Neural progenitor cell (in vitro differentiated cells): ENCODE results near the gene GPR152. TPM values are rescaled to one million over a fixed set of nuclear protein-coding genes. Genes with fewer than 3 reads are reported as not detected.

Source experiments
- DNase-seq: peaks from one replicate; pipeline ENCODE4 v3.0.0-alpha.2; 2016; ENCODE audit warnings: low spot score
- H2AFZ ChIP-seq: fragments of 200-600 bp; sonication (generic); replicated peaks from 2 replicates; pipeline ENCODE4 v1.6.1; 2016; ENCODE audit warnings: antibody characterized with exemption
- H3F3A ChIP-seq: fragments of 200-600 bp; sonication (generic); 2 replicates; pipeline ENCODE4 v1.6.1; 2016; ENCODE audit warnings: antibody characterized with exemption, low read depth
- H3K27ac ChIP-seq: fragments of 200-600 bp; sonication (generic); 2 replicates; pipeline ENCODE4 v1.5.1; 2016; ENCODE audit warnings: mild to moderate bottlenecking
- H3K27me3 ChIP-seq: fragments of 200-600 bp; sonication (generic); 2 replicates; pipeline ENCODE4 v1.6.1; 2016; ENCODE audit warnings: mild to moderate bottlenecking, moderate library complexity
- H3K36me3 ChIP-seq: fragments of 200-600 bp; sonication (generic); 2 replicates; pipeline ENCODE4 v1.5.1; 2016
- H3K4me1 ChIP-seq: fragments of 200-600 bp; sonication (generic); 2 replicates; pipeline ENCODE4 v1.6.1; 2016; ENCODE audit warnings: mixed run types
- H3K4me2 ChIP-seq: fragments of 200-600 bp; sonication (generic); 2 replicates; pipeline ENCODE4 v1.6.1; 2016
- H3K4me3 ChIP-seq: fragments of 200-600 bp; sonication (generic); 2 replicates; pipeline ENCODE4 v1.5.1; 2016
- H3K79me2 ChIP-seq: fragments of 200-600 bp; sonication (generic); 2 replicates; pipeline ENCODE4 v1.6.1; 2016; ENCODE audit warnings: low read depth
- H3K9ac ChIP-seq: fragments of 200-600 bp; sonication (generic); 2 replicates; pipeline ENCODE4 v1.6.1; 2016
- H3K9me3 ChIP-seq: fragments of 200-600 bp; sonication (generic); 2 replicates; pipeline ENCODE4 v1.5.1; 2016; ENCODE audit warnings: low read depth
- H4K20me1 ChIP-seq: fragments of 200-600 bp; sonication (generic); 2 replicates; pipeline ENCODE4 v1.6.1; 2016; ENCODE audit warnings: low read depth
- H3K27ac Mint-ChIP-seq: 3 replicates; pipeline ENCODE4 v1.8.0; 2021; ENCODE audit warnings: mixed read lengths
- H3K27me3 Mint-ChIP-seq: 2 replicates; pipeline ENCODE4 v1.8.0; 2022; ENCODE audit warnings: low read depth, mild to moderate bottlenecking, inconsistent platforms, moderate library complexity, mixed read lengths; ENCODE audit not compliant: insufficient read depth
- H3K36me3 Mint-ChIP-seq: 3 replicates; pipeline ENCODE4 v1.8.0; 2021; ENCODE audit warnings: mixed read lengths
- H3K4me1 Mint-ChIP-seq: 3 replicates; pipeline ENCODE4 v1.8.0; 2021; ENCODE audit warnings: mixed read lengths
- H3K4me3 Mint-ChIP-seq: 3 replicates; pipeline ENCODE4 v1.8.0; 2021; ENCODE audit warnings: mild to moderate bottlenecking, moderate library complexity, mixed read lengths
- H3K9me3 Mint-ChIP-seq: 3 replicates; pipeline ENCODE4 v1.8.0; 2020; ENCODE audit warnings: mixed read lengths
- CTCF ChIP-seq: fragments of 200-600 bp; sonication (generic); IDR thresholded peaks from 2 replicates; pipeline ENCODE4 v1.5.1; 2017; ENCODE audit warnings: antibody characterized with exemption, mild to moderate bottlenecking
- EZH2 ChIP-seq: fragments of 200-600 bp; sonication (generic); IDR thresholded peaks from 2 replicates; pipeline ENCODE4 v1.6.1; 2017; ENCODE audit warnings: antibody characterized with exemption, mild to moderate bottlenecking, moderate library complexity
- EZH2phosphoT487 ChIP-seq: fragments of 200-600 bp; sonication (generic); IDR thresholded peaks from 2 replicates; pipeline ENCODE4 v1.6.1; 2017; ENCODE audit warnings: antibody characterized with exemption
- total RNA-seq: library from RNA; depleted of rRNA; stranded (reverse); fragments of >200 nt; gene quantifications from 2 replicates; pipeline ENCODE4 v1.2.3, GENCODE V29; 2015; ENCODE audit warnings: low replicate concordance

Gene GPR152
- total RNA-seq, 1 donor from 2014 or later, result not detected

- Mint-ChIP-seq H3K36me3 (peaks cover 8% of the 10 kb centered on the region), H3K27ac (no peak overlapping the region), H3K4me1 (peaks cover 5% of the 10 kb centered on the region), H3K4me3 (no peak overlapping the region), H3K9me3 (no peaks in the 10 kb centered on the region), H3K27me3 (no peaks in the 10 kb centered on the region)
- no peaks in the 10 kb centered on the region for H3K9me3 ChIP-seq
- no peaks in the 10 kb centered on the region for H3K79me2 ChIP-seq
- H3K27me3 ChIP-seq, result no peaks in the 10 kb centered on the region
- no peak overlapping the region for H2AFZ ChIP-seq
- H4K20me1 ChIP-seq, result no peaks in the 10 kb centered on the region
- no peak overlapping the region for H3K9ac ChIP-seq
- no peak for TF ChIP-seq EZH2
- no peak for TF ChIP-seq CTCF
- no peak for TF ChIP-seq EZH2phosphoT487
- no peaks in the 10 kb centered on the region for H3F3A ChIP-seq
- H3K4me2 ChIP-seq, result no peak overlapping the region
- no peaks in the 10 kb centered on the region for H3K4me1 ChIP-seq
- no peaks in the 10 kb centered on the region for H3K36me3 ChIP-seq
- H3K27ac ChIP-seq, result no peak overlapping the region
- no peak overlapping the region for H3K4me3 ChIP-seq
- no peak for DNase-seq
Measured at GRCh38 chr11:67494371-67495233, 42.1 kb upstream of the GPR152 start.

DNA sequence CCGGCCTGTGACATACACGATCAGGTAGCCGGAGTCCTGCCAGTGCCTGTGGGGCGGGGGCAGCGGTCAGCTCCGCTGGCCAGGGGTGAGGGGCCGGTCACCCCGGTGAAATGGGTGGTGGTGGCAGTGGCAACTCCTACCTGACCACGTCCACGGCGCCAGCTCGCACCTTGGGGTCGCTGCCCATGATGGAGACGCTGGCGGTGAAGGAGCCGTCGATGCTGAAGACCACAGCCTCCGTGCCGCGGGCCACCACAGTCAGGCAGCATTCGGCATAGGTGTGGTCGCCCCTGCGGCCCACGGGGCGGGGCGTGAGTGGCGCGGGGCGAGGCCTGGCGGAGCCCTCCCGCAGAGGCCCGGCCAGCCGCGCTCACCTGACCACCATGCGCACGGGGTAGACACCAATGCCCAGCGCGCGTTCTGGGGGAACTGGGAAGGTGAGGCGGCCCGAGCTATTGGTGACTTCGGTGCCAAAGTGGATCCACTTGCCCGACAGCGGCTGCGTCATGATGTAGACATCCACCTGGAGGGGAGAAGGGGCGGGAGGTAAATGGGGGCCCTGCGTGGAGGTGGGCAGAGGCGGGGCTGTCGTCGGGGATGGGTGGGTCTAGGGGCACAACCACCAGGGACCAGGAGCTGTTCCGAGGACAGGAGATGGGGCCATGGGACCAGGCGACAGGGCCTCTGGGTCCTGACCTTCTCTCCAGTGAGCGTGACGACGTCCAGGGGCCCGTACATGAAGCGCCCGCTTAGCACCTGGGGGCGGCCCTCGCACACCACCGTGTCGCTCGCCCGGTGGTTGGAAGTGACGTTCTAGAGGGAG lies 41.2 kb upstream of the GPR152 start:
- no peaks in the 10 kb centered on the region for H3K27me3 Mint-ChIP-seq
- Histone ChIP-seq H3K36me3 (no peaks in the 10 kb centered on the region), H3K27ac (no peak overlapping the region), H4K20me1 (no peaks in the 10 kb centered on the region), H3K4me3 (no peak overlapping the region), H3F3A (no peaks in the 10 kb centered on the region), H3K9me3 (no peaks in the 10 kb centered on the region), H3K4me1 (no peaks in the 10 kb centered on the region), H2AFZ (no peak overlapping the region), H3K4me2 (no peak overlapping the region), H3K27me3 (no peaks in the 10 kb centered on the region), H3K9ac (no peak overlapping the region), H3K79me2 (no peaks in the 10 kb centered on the region)
- no peak overlapping the region for H3K27ac Mint-ChIP-seq
- peaks cover 7% of the 10 kb centered on the region for H3K4me1 Mint-ChIP-seq
- TF ChIP-seq CTCF, result no peak
- TF ChIP-seq EZH2phosphoT487, result no peak
- TF ChIP-seq EZH2, result no peak
- H3K4me3 Mint-ChIP-seq, result no peak overlapping the region
- peaks cover 8% of the 10 kb centered on the region for H3K36me3 Mint-ChIP-seq
- no peak for DNase-seq
- H3K9me3 Mint-ChIP-seq, result no peaks in the 10 kb centered on the region

- Histone ChIP-seq H3K4me3 (no peak overlapping the region), H3K4me2 (no peak overlapping the region), H3K9ac (no peak overlapping the region), H3K36me3 (no peaks in the 10 kb centered on the region), H3K9me3 (no peaks in the 10 kb centered on the region), H2AFZ (no peak overlapping the region), H3K4me1 (no peaks in the 10 kb centered on the region), H3K27ac (no peak overlapping the region), H3K79me2 (no peaks in the 10 kb centered on the region), H4K20me1 (no peaks in the 10 kb centered on the region), H3F3A (no peaks in the 10 kb centered on the region), H3K27me3 (no peaks in the 10 kb centered on the region)
- Mint-ChIP-seq H3K4me1 (peaks cover 7% of the 10 kb centered on the region), H3K27me3 (no peaks in the 10 kb centered on the region), H3K36me3 (peaks cover 8% of the 10 kb centered on the region), H3K27ac (no peak overlapping the region), H3K4me3 (no peak overlapping the region), H3K9me3 (no peaks in the 10 kb centered on the region)
- DNase-seq, result no peak
- TF ChIP-seq EZH2 (no peak), EZH2phosphoT487 (no peak)
Measured at GRCh38 chr11:67492801-67493547, 40.4 kb upstream of the GPR152 start.
